GM23248 (cell line): ENCODE results near the gene MROH8. TPM values are rescaled to one million over a fixed set of nuclear protein-coding genes. Genes with fewer than 3 reads are reported as not detected.

Experiments
- DNase-seq: peaks from one replicate; pipeline ENCODE4 v3.0.0-alpha.2; 2015
- H2AFZ ChIP-seq: fragments of 200-600 bp; sonication (generic); 2 replicates; pipeline ENCODE4 v1.6.1; 2016; ENCODE audit warnings: antibody characterized with exemption
- H3F3A ChIP-seq: fragments of 200-600 bp; sonication (generic); 2 replicates; pipeline ENCODE4 v1.6.1; 2016; ENCODE audit warnings: mild to moderate bottlenecking, antibody characterized with exemption, mixed run types; ENCODE audit not compliant: insufficient read depth
- H3K27ac ChIP-seq: fragments of 200-600 bp; sonication (generic); 2 replicates; pipeline ENCODE4 v1.5.1; 2016; ENCODE audit warnings: mild to moderate bottlenecking
- H3K27me3 ChIP-seq: fragments of 200-600 bp; sonication (generic); replicated peaks from 2 replicates; pipeline ENCODE4 v1.6.1; 2016; ENCODE audit warnings: mild to moderate bottlenecking; ENCODE audit not compliant: insufficient read depth
- H3K36me3 ChIP-seq: fragments of 200-600 bp; sonication (generic); 2 replicates; pipeline ENCODE4 v1.6.1; 2016; ENCODE audit warnings: low read depth, mild to moderate bottlenecking
- H3K4me1 ChIP-seq: fragments of 200-600 bp; sonication (generic); 2 replicates; pipeline ENCODE4 v1.6.1; 2016; ENCODE audit warnings: mild to moderate bottlenecking; ENCODE audit not compliant: insufficient read depth
- H3K4me2 ChIP-seq: fragments of 200-600 bp; sonication (generic); one replicate; pipeline ENCODE4 v1.6.1; 2016; ENCODE audit warnings: mild to moderate bottlenecking; ENCODE audit not compliant: unreplicated experiment
- H3K4me3 ChIP-seq: fragments of 200-600 bp; sonication (generic); 2 replicates; pipeline ENCODE4 v1.5.1; 2016; ENCODE audit warnings: mild to moderate bottlenecking
- H3K79me2 ChIP-seq: fragments of 200-600 bp; sonication (generic); 2 replicates; pipeline ENCODE4 v1.6.1; 2016; ENCODE audit warnings: mild to moderate bottlenecking; ENCODE audit not compliant: insufficient read depth
- H3K9ac ChIP-seq: fragments of 200-600 bp; sonication (generic); 2 replicates; pipeline ENCODE4 v1.6.1; 2016; ENCODE audit warnings: mild to moderate bottlenecking
- H3K9me2 ChIP-seq: fragments of 200-600 bp; sonication (generic); 2 replicates; pipeline ENCODE4 v1.6.1; 2016; ENCODE audit warnings: mixed run types, mild to moderate bottlenecking, moderate library complexity; ENCODE audit not compliant: insufficient read depth
- H3K9me3 ChIP-seq: fragments of 200-600 bp; sonication (generic); one replicate; pipeline ENCODE4 v1.6.1; 2017; ENCODE audit warnings: low read depth
- H4K20me1 ChIP-seq: fragments of 200-600 bp; sonication (generic); 2 replicates; pipeline ENCODE4 v1.6.0; 2016; ENCODE audit not compliant: insufficient read depth
- EZH2 ChIP-seq: fragments of 200-600 bp; sonication (generic); IDR thresholded peaks from 2 replicates; pipeline ENCODE4 v1.6.1; 2018; ENCODE audit warnings: antibody characterized with exemption, mild to moderate bottlenecking; ENCODE audit not compliant: insufficient read depth, poor library complexity, severe bottlenecking
- EZH2phosphoT487 ChIP-seq: fragments of 200-600 bp; sonication (generic); IDR thresholded peaks from 2 replicates; pipeline ENCODE4 v1.6.1; 2018; ENCODE audit warnings: antibody characterized with exemption, moderate library complexity, mild to moderate bottlenecking, low read depth; ENCODE audit not compliant: insufficient read depth
- WGBS, 2 experiments: methylation state at CpG; one replicate each; pipeline ENCODE4 v1.1.6; 2015 to 2017; ENCODE audit warnings: low lambda C conversion rate in 2 of 2, low coverage in 1 of 2; ENCODE audit errors: missing lambda C conversion rate in 2 of 2; 5-methylcytosine and 5-hydroxymethylcytosine counted together
- in situ Hi-C: fragments of 300-500 bp; cut with MboI; formaldehyde crosslinking; loops from 2 replicates; pipeline ENCODE4 v1.15.0; 2020
- polyA plus RNA-seq: library from polyadenylated mRNA; unstranded; fragments of >200 nt; fragmentation: Nextera tagmentation; extraction: Ambion mirVana; gene quantifications from 2 replicates; pipeline ENCODE4 v1.2.1, GENCODE V29; 2016
- total RNA-seq: library from RNA; depleted of rRNA; stranded (reverse); fragments of >200 nt; shearing (Covaris generic); gene quantifications from 2 replicates; pipeline ENCODE4 v1.2.3, GENCODE V29; 2014

The MROH8 gene
- total and polyA plus RNA-seq, 2 experiments from 2014 or later = 0.89 to 4.2 TPM

- H4K20me1 ChIP-seq = no peaks in the 10 kb centered on the region; the same call in 1 of the 2 replicates
- H3K27me3 ChIP-seq = no peaks in the 10 kb centered on the region
- no peak overlapping the region for H3K4me2 ChIP-seq
- H3K36me3 ChIP-seq = peaks cover 26% of the 10 kb centered on the region; the same call in 1 of the 2 replicates
- no peaks in the 10 kb centered on the region for H3K9me2 ChIP-seq
- H3F3A ChIP-seq = peaks cover under 1% of the 10 kb centered on the region; the same call in 1 of the 2 replicates
- H3K9me3 ChIP-seq = no peaks in the 10 kb centered on the region
- H3K79me2 ChIP-seq = peaks cover 96% of the 10 kb centered on the region
- no peak overlapping the region for H3K27ac ChIP-seq
- no peak overlapping the region for H3K4me3 ChIP-seq
- H2AFZ ChIP-seq = no peak overlapping the region
- in situ Hi-C loops = no loop called here
- H3K4me1 ChIP-seq = peaks cover under 1% of the 10 kb centered on the region; the same call in 1 of the 2 replicates
- WGBS, 2 experiments = 88% methylated on average over 5 of the region's 5 CpGs
- DNase-seq = no peak
- TF ChIP-seq EZH2 = no peak
- no peak overlapping the region for H3K9ac ChIP-seq
These were observed 6.3 kb upstream of the MROH8 start for GRCh38 chr20:37185686-37186085.

GRCh38 chr20:37179683-37180524, 556 bp upstream of the MROH8 start:
- H4K20me1 ChIP-seq = no peaks in the 10 kb centered on the region; the same call in 1 of the 2 replicates

DNA sequence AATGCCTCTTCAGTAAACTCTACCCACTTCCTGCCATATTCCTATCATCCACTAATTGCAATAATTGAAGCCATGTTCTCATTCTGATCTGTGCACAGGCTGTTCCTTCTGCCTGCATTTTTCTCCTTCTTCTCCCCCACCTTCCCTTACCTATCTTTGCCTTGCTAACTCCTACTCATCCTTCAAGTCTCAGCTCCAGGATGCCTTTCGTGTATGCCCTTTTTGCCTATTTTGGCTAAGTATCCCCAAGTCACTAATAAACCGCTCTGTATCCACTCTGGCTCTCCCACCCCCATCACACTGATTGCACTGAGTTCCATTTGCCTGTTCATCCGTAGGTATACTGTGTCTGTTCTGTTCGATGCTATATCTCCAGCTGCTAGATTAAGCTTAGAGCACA, 6.5 kb downstream of the MROH8 start:
- no peaks in the 10 kb centered on the region for H3F3A ChIP-seq

More at GRCh38 chr20:37179683-37180524, 556 bp upstream of the MROH8 start:
- Histone ChIP-seq H3K27ac (peak overlapping the region; percentile 95), H3K27me3 (no peaks in the 10 kb centered on the region), H3K9me3 (no peaks in the 10 kb centered on the region), H3K9ac (peak overlapping the region; percentile 94), H2AFZ (peak overlapping the region; percentile 92), H3K4me3 (peak overlapping the region; percentile 92), H3K4me1 (peaks cover 14% of the 10 kb centered on the region; the same call in 1 of the 2 replicates), H3K36me3 (0 out of 2 replicates have a peak, but pooled peaks cover 3% of the 10 kb centered on the region), H3K4me2 (peak overlapping the region; percentile 92), H3F3A (peaks cover 12% of the 10 kb centered on the region), H3K79me2 (peaks cover 58% of the 10 kb centered on the region), H3K9me2 (no peaks in the 10 kb centered on the region)
- 5 to 7% methylated on average over 15 of the region's 15 CpGs for WGBS, 2 experiments
- no peak for TF ChIP-seq EZH2
- no peak for TF ChIP-seq EZH2phosphoT487
- DNase-seq = peak; percentile 84
- in situ Hi-C loops = no loop called here

GRCh38 chr20:37166867-37167266, 12.5 kb downstream of the MROH8 start:
- Histone ChIP-seq H3K27ac (no peak overlapping the region), H2AFZ (no peak overlapping the region), H3K79me2 (no peaks in the 10 kb centered on the region), H3K4me2 (no peak overlapping the region), H3K4me3 (no peak overlapping the region), H3K27me3 (no peaks in the 10 kb centered on the region), H3K36me3 (no peaks in the 10 kb centered on the region), H3F3A (no peaks in the 10 kb centered on the region), H3K9me2 (no peaks in the 10 kb centered on the region), H3K9ac (no peak overlapping the region), H3K9me3 (no peaks in the 10 kb centered on the region), H4K20me1 (no peaks in the 10 kb centered on the region), H3K4me1 (no peaks in the 10 kb centered on the region)
- in situ Hi-C loops = no loop called here
- no peak for DNase-seq
- WGBS, 2 experiments = 94 to 96% methylated on average over 5 of the region's 5 CpGs
- TF ChIP-seq EZH2phosphoT487 (no peak), EZH2 (no peak)

More for the DNA sequence above, 6.5 kb downstream of the MROH8 start:
- no peaks in the 10 kb centered on the region for H4K20me1 ChIP-seq
- no peaks in the 10 kb centered on the region for H3K27me3 ChIP-seq
- WGBS, 2 experiments = 87 to 90% methylated on average over 4 of the region's 4 CpGs
- peaks cover 6% of the 10 kb centered on the region; the same call in 1 of the 2 replicates for H3K4me1 ChIP-seq
- no peaks in the 10 kb centered on the region for H3K9me3 ChIP-seq
- no peaks in the 10 kb centered on the region for H3K79me2 ChIP-seq
- H3K36me3 ChIP-seq = no peaks in the 10 kb centered on the region
- H3K4me3 ChIP-seq = no peak overlapping the region
- no peak for TF ChIP-seq EZH2
- TF ChIP-seq EZH2phosphoT487 = no peak
- no peak overlapping the region for H3K9ac ChIP-seq
- no peaks in the 10 kb centered on the region for H3K9me2 ChIP-seq
- in situ Hi-C loops = no loop called here
- no peak overlapping the region for H3K27ac ChIP-seq
- no peak overlapping the region for H3K4me2 ChIP-seq
- no peak for DNase-seq
- no peak overlapping the region for H2AFZ ChIP-seq
